Measurements from ENCODE around the gene SOHLH1. TPM values are rescaled to one million over a fixed set of nuclear protein-coding genes. Genes with fewer than 3 reads are reported as not detected.

The SOHLH1 gene
- total RNA-seq (2012; rRNA removed): not detected in 2 replicates
- polyA plus RNA-seq (2012; rRNA removed): not detected in 2 replicates
- polyA plus RNA-seq (2012; cell fraction: cytosol; rRNA removed): not detected in 2 replicates
- not detected in 2 replicates for polyA plus RNA-seq (2012; cell fraction: nucleus; rRNA removed; ENCODE audit: low replicate concordance)
- not detected for Bru-seq, nascent RNA
- not detected for BruChase-seq, experiment 1, labeled RNA remaining after a 6-hour chase
- not detected for BruChase-seq, experiment 2, labeled RNA remaining after a 2-hour chase
- long read RNA-seq: 0 reads

- Histone ChIP-seq H4K5ac (ENCODE audit: low read depth, low read length) (no peak within 1 kb of the TSS), H3K18ac (ENCODE audit: low read depth, low read length) (no peak within 1 kb of the TSS), H4K20me1 (ENCODE audit: insufficient read depth, low read length) (no peaks in the 10 kb centered on the region), H3K4me3 (ENCODE audit: insufficient read depth, low read depth, low read length) (no peak within 1 kb of the TSS), H3K9me1 (ENCODE audit: insufficient read depth, low read length) (no peaks in the 10 kb centered on the region), H3K23ac (ENCODE audit: low read depth, low read length) (no peak within 1 kb of the TSS), H3K79me1 (ENCODE audit: low read depth in 1 of 2, low read length in 2 of 2) (no peaks in the 10 kb centered on the region), H4K8ac (ENCODE audit: low read depth in 2 of 2, low read length in 2 of 2) (no peak within 1 kb of the TSS), H3K9me3 (ENCODE audit: control insufficient read depth, insufficient read depth, low read length) (no peaks in the 10 kb centered on the region), H4K91ac (ENCODE audit: insufficient read depth, low read depth, low read length) (no peak within 1 kb of the TSS), H2BK5ac (ENCODE audit: low read depth, low read length, poor library complexity, severe bottlenecking) (no peak within 1 kb of the TSS), H3K14ac (replicated peaks; ENCODE audit: low read depth, low read length) (no peak within 1 kb of the TSS), H3K9ac (ENCODE audit: low read depth, low read length) (no peak within 1 kb of the TSS), H3K4me2 (ENCODE audit: low read depth, low read length) (no peak within 1 kb of the TSS), H3K27ac (ENCODE audit: insufficient read depth, low read length) (no peak within 1 kb of the TSS), H3K4ac (ENCODE audit: low read depth, low read length) (no peak within 1 kb of the TSS), H3K36me3 (ENCODE audit: control insufficient read depth, insufficient read depth, low read length) (no peaks in the 10 kb centered on the region), H2AFZ (replicated peaks; ENCODE audit: low read length, poor library complexity) (no peak within 1 kb of the TSS), H2AK5ac (ENCODE audit: low read depth, low read length) (no peak within 1 kb of the TSS), H2AK9ac (replicated peaks; ENCODE audit: low read depth, low read length, poor library complexity) (no peak within 1 kb of the TSS), H3K56ac (ENCODE audit: extremely low read depth, insufficient read depth, low read length) (no peak within 1 kb of the TSS), H3K27me3 (ENCODE audit: control insufficient read depth, insufficient read depth, low read length) (peaks cover 15% of the 10 kb centered on the region; the same call in 1 of the 2 replicates), H2BK15ac (ENCODE audit: low read depth, low read length) (no peak within 1 kb of the TSS), H3K4me1 (ENCODE audit: control insufficient read depth, insufficient read depth, low read length) (peaks cover 1% of the 10 kb centered on the region; the same call in 1 of the 2 replicates), H2BK20ac (ENCODE audit: low read depth, low read length) (no peak within 1 kb of the TSS), H2BK120ac (ENCODE audit: low read depth, low read length) (no peak within 1 kb of the TSS)
- ATAC-seq (ENCODE audit: low read depth) (no peak), DNase-seq (no peak)
- TF ChIP-seq CEBPB (IDR thresholded peaks at IDR 0.05; ENCODE audit: low read depth, low read length) (no peak), MXI1 (IDR thresholded peaks at IDR 0.05; ENCODE audit: borderline replicate concordance, low read depth, low read length) (no peak), RCOR1 (IDR thresholded peaks at IDR 0.05; ENCODE audit: insufficient replicate concordance, low read length) (no peak), ELK1 (IDR thresholded peaks at IDR 0.05; ENCODE audit: borderline replicate concordance, low read depth, low read length) (no peak), BHLHE40 (IDR thresholded peaks at IDR 0.05; ENCODE audit: low read depth, low read length) (no peak), NFE2L2 (IDR thresholded peaks at IDR 0.05; ENCODE audit: low read depth, low read length) (no peak), USF2 (IDR thresholded peaks at IDR 0.05; ENCODE audit: low read depth, low read length) (no peak), POLR2A (IDR thresholded peaks at IDR 0.05; ENCODE audit: low read depth, low read length) (no peak), MAFK (IDR thresholded peaks at IDR 0.05; ENCODE audit: low read depth, low read length) (no peak), CHD1 (IDR thresholded peaks at IDR 0.05; ENCODE audit: low read depth, low read length) (no peak)
- in situ Hi-C loops (cut with MboI; ENCODE audit: low sequenced_read_pairs) (no loop called here), dilution Hi-C loops (cut with HindIII; ENCODE audit: low sequenced_read_pairs, unreplicated experiment) (no loop called here), intact Hi-C loops (cut with micrococcal nuclease) (no loop called here)
- POLR2A ChIA-PET (ENCODE audit: unreplicated experiment): no interaction called here
- no CpG with 5 or more reads among the region's 30 CpGs for WGBS, 2 experiments (ENCODE audit: extremely low coverage in 2 of 2, insufficient read length in 1 of 2)
- CTCF ChIA-PET: no interaction called here
- no TSS peak for BruUV-seq (replicated peaks)
These were observed at the start of gene SOHLH1 for GRCh38 chr9:135699440-135699839. SOHLH1 (minus strand) TSS chr9:135699481; CDS start chr9:135699467, 14 bp downstream.
